ENCODE data around the gene HYCC1. TPM values are rescaled to one million over a fixed set of nuclear protein-coding genes. Genes with fewer than 3 reads are reported as not detected.

HYCC1 gene
- total RNA-seq, 1 experiment from 2014 or later, result 41.1 TPM

GRCh38 chr7:23017309-23017708 lies 3.4 kb upstream of the HYCC1 start:
- DNase-seq (ENCODE audit: low read depth), result no peak

- DNase-seq (ENCODE audit: low read depth), result no peak
Measured at GRCh38 chr7:23016345-23017253, 2.7 kb upstream of the HYCC1 start.

GRCh38 chr7:23014681-23015080 lies 751 bp upstream of the HYCC1 start:
- no peak for DNase-seq (ENCODE audit: low read depth)

- peak; percentile 33 for DNase-seq (ENCODE audit: low read depth)
Measured at GRCh38 chr7:23012908-23013714, 819 bp downstream of the HYCC1 start.

GRCh38 chr7:23012186-23012585 lies 1.7 kb downstream of the HYCC1 start:
- DNase-seq (ENCODE audit: low read depth), result no peak

- no peak for DNase-seq (ENCODE audit: low read depth)
Measured at GRCh38 chr7:23011222-23011924, 2.6 kb downstream of the HYCC1 start.

GRCh38 chr7:23009303-23009702 lies 4.6 kb downstream of the HYCC1 start:
- no peak for DNase-seq (ENCODE audit: low read depth)

- DNase-seq (ENCODE audit: low read depth), result no peak
Measured at GRCh38 chr7:23004247-23004520, 9.7 kb downstream of the HYCC1 start.

GRCh38 chr7:23003505-23004246 lies 10.3 kb downstream of the HYCC1 start:
- no peak for DNase-seq (ENCODE audit: low read depth)

- no peak for DNase-seq (ENCODE audit: low read depth)
Measured at GRCh38 chr7:23002698-23003097, 11.2 kb downstream of the HYCC1 start.

GRCh38 chr7:23001610-23002009 lies 12.3 kb downstream of the HYCC1 start:
- DNase-seq (ENCODE audit: low read depth), result no peak

- DNase-seq (ENCODE audit: low read depth), result no peak
Measured at GRCh38 chr7:23000597-23001360, 13.2 kb downstream of the HYCC1 start.

GRCh38 chr7:22998519-22998896 lies 15.4 kb downstream of the HYCC1 start:
- DNase-seq (ENCODE audit: low read depth), result no peak

GRCh38 chr7:22997871-22998518 lies 15.9 kb downstream of the HYCC1 start:
- DNase-seq (ENCODE audit: low read depth), result no peak

GRCh38 chr7:22996470-22996869 lies 17.5 kb downstream of the HYCC1 start:
- DNase-seq (ENCODE audit: low read depth), result no peak

- DNase-seq (ENCODE audit: low read depth), result no peak
Measured at GRCh38 chr7:22995011-22995410, 18.9 kb downstream of the HYCC1 start.

GRCh38 chr7:22992874-22993840 lies 20.8 kb downstream of the HYCC1 start:
- DNase-seq (ENCODE audit: low read depth), result no peak

GRCh38 chr7:22990588-22990949 lies 23.4 kb downstream of the HYCC1 start:
- peak; percentile 51 for DNase-seq (ENCODE audit: low read depth)

Measured in HT1080 (cell line).